ENCODE data around the gene NOP9.

GRCh38 chr14:24314377-24315193, 14.9 kb downstream of the NOP9 start:
- TF ChIP-seq GATA2 (IDR thresholded peaks at IDR 0.05; ENCODE audit: low read depth, low read length): no peak
- TF ChIP-seq GATA3 (IDR thresholded peaks at IDR 0.05; ENCODE audit: low read depth, low read length): no peak
